ENCODE measurements around the gene STRBP.

- TF ChIP-seq CTCF (IDR thresholded peaks at IDR 0.05), result no peak
- TF ChIP-seq POLR2A (IDR thresholded peaks at IDR 0.05), result no peak
These were observed 135.7 kb downstream of the STRBP start for GRCh38 chr9:123132696-123133095.
